Central memory CD8-positive, alpha-beta T cell (primary cell): Measurements from ENCODE around the gene HDAC4.

ENCODE experiments used
- ATAC-seq: fragments of 150-1000 bp; cut with Tn5 transposase; replicated peaks from 2 replicates; pipeline ENCODE4 v1.10.0; 2022; ENCODE audit warnings: mild to moderate bottlenecking, moderate FRiP score, moderate number of reproducible peaks; ENCODE audit not compliant: poor library complexity, severe bottlenecking; ENCODE audit errors: extremely low read depth
- DNase-seq, 2 donors: peaks; one replicate each; pipeline ENCODE4 v3.0.0; 2021; ENCODE audit warnings: low spot score in 2 of 2
- H3K27ac Mint-ChIP-seq: one replicate; pipeline ENCODE4 v1.8.0; 2022; ENCODE audit warnings: low read depth, mild to moderate bottlenecking, moderate library complexity, mixed read lengths
- H3K27me3 Mint-ChIP-seq: one replicate; pipeline ENCODE4 v1.8.0; 2022; ENCODE audit warnings: mixed read lengths
- H3K36me3 Mint-ChIP-seq: one replicate; pipeline ENCODE4 v1.8.0; 2022; ENCODE audit warnings: mild to moderate bottlenecking, moderate library complexity, mixed read lengths; ENCODE audit not compliant: insufficient read depth
- H3K4me1 Mint-ChIP-seq: one replicate; pipeline ENCODE4 v1.8.0; 2022; ENCODE audit warnings: mixed read lengths
- H3K4me3 Mint-ChIP-seq: one replicate; pipeline ENCODE4 v1.8.0; 2022; ENCODE audit warnings: mild to moderate bottlenecking, moderate library complexity, mixed read lengths
- H3K9me3 Mint-ChIP-seq: one replicate; pipeline ENCODE4 v1.8.0; 2022; ENCODE audit warnings: mixed read lengths

The HDAC4 gene

GRCh38 chr2:239053801-239054503, 346.9 kb downstream of the HDAC4 start:
- Mint-ChIP-seq H3K9me3 (no peaks in the 10 kb centered on the region), H3K27ac (no peak overlapping the region), H3K4me3 (no peak overlapping the region), H3K4me1 (no peaks in the 10 kb centered on the region), H3K36me3 (peaks cover 21% of the 10 kb centered on the region), H3K27me3 (no peaks in the 10 kb centered on the region)
- DNase-seq (no peak), ATAC-seq (no peak)

- Mint-ChIP-seq H3K4me1 (no peaks in the 10 kb centered on the region), H3K4me3 (no peak overlapping the region), H3K27ac (peak overlapping the region; percentile 22), H3K36me3 (peaks cover 21% of the 10 kb centered on the region), H3K27me3 (no peaks in the 10 kb centered on the region), H3K9me3 (no peaks in the 10 kb centered on the region)
- DNase-seq (no peak), ATAC-seq (no peak)
Observed at GRCh38 chr2:239052798-239053665, 347.8 kb downstream of the HDAC4 start.

GRCh38 chr2:239051891-239052445, 348.9 kb downstream of the HDAC4 start:
- Mint-ChIP-seq H3K4me1 (no peaks in the 10 kb centered on the region), H3K4me3 (no peak overlapping the region), H3K27ac (no peak overlapping the region), H3K36me3 (peaks cover 21% of the 10 kb centered on the region), H3K9me3 (no peaks in the 10 kb centered on the region), H3K27me3 (no peaks in the 10 kb centered on the region)
- DNase-seq: no peak
- ATAC-seq: no peak

GRCh38 chr2:239050252-239050649, 350.6 kb downstream of the HDAC4 start:
- no peaks in the 10 kb centered on the region for H3K4me1 Mint-ChIP-seq
- no peaks in the 10 kb centered on the region for H3K9me3 Mint-ChIP-seq
- DNase-seq (no peak), ATAC-seq (no peak)
- no peak overlapping the region for H3K27ac Mint-ChIP-seq
- H3K4me3 Mint-ChIP-seq: no peak overlapping the region
- no peaks in the 10 kb centered on the region for H3K27me3 Mint-ChIP-seq
- H3K36me3 Mint-ChIP-seq: peaks cover 20% of the 10 kb centered on the region

GRCh38 chr2:239049421-239050251, 351.2 kb downstream of the HDAC4 start:
- Mint-ChIP-seq H3K4me1 (no peaks in the 10 kb centered on the region), H3K27ac (no peak overlapping the region), H3K4me3 (no peak overlapping the region), H3K36me3 (peaks cover 14% of the 10 kb centered on the region), H3K27me3 (no peaks in the 10 kb centered on the region), H3K9me3 (no peaks in the 10 kb centered on the region)
- DNase-seq: no peak
- no peak for ATAC-seq

GRCh38 chr2:239048736-239049135, 352.1 kb downstream of the HDAC4 start:
- DNase-seq (no peak), ATAC-seq (no peak)
- H3K27me3 Mint-ChIP-seq: no peaks in the 10 kb centered on the region
- H3K27ac Mint-ChIP-seq: no peak overlapping the region
- H3K4me1 Mint-ChIP-seq: no peaks in the 10 kb centered on the region
- no peaks in the 10 kb centered on the region for H3K9me3 Mint-ChIP-seq
- peaks cover 10% of the 10 kb centered on the region for H3K36me3 Mint-ChIP-seq
- no peak overlapping the region for H3K4me3 Mint-ChIP-seq

GRCh38 chr2:239047861-239048260, 353.0 kb downstream of the HDAC4 start:
- Mint-ChIP-seq H3K9me3 (no peaks in the 10 kb centered on the region), H3K36me3 (peaks cover 6% of the 10 kb centered on the region), H3K4me1 (no peaks in the 10 kb centered on the region), H3K27me3 (no peaks in the 10 kb centered on the region), H3K27ac (no peak overlapping the region), H3K4me3 (no peak overlapping the region)
- ATAC-seq (no peak), DNase-seq (no peak)

GRCh38 chr2:239047420-239047819, 353.4 kb downstream of the HDAC4 start:
- H3K27ac Mint-ChIP-seq: no peak overlapping the region
- no peak for DNase-seq
- ATAC-seq: no peak
- no peak overlapping the region for H3K4me3 Mint-ChIP-seq
- H3K4me1 Mint-ChIP-seq: no peaks in the 10 kb centered on the region
- no peaks in the 10 kb centered on the region for H3K9me3 Mint-ChIP-seq
- no peaks in the 10 kb centered on the region for H3K27me3 Mint-ChIP-seq
- peaks cover 6% of the 10 kb centered on the region for H3K36me3 Mint-ChIP-seq

GRCh38 chr2:239046822-239047221, 354.0 kb downstream of the HDAC4 start:
- no peaks in the 10 kb centered on the region for H3K27me3 Mint-ChIP-seq
- no peaks in the 10 kb centered on the region for H3K9me3 Mint-ChIP-seq
- H3K27ac Mint-ChIP-seq: no peak overlapping the region
- no peak overlapping the region for H3K4me3 Mint-ChIP-seq
- no peaks in the 10 kb centered on the region for H3K4me1 Mint-ChIP-seq
- ATAC-seq: no peak
- peaks cover 3% of the 10 kb centered on the region for H3K36me3 Mint-ChIP-seq
- no peak for DNase-seq

- ATAC-seq: no peak
- no peak overlapping the region for H3K27ac Mint-ChIP-seq
- no peaks in the 10 kb centered on the region for H3K4me1 Mint-ChIP-seq
- H3K4me3 Mint-ChIP-seq: no peak overlapping the region
- no peaks in the 10 kb centered on the region for H3K9me3 Mint-ChIP-seq
- no peak for DNase-seq
- H3K27me3 Mint-ChIP-seq: peaks cover 4% of the 10 kb centered on the region
- peaks cover 2% of the 10 kb centered on the region for H3K36me3 Mint-ChIP-seq
Observed at GRCh38 chr2:239044336-239044735, 356.5 kb downstream of the HDAC4 start.

- Mint-ChIP-seq H3K27me3 (peaks cover 10% of the 10 kb centered on the region), H3K9me3 (no peaks in the 10 kb centered on the region), H3K4me1 (no peaks in the 10 kb centered on the region), H3K4me3 (no peak overlapping the region), H3K36me3 (peaks cover 3% of the 10 kb centered on the region), H3K27ac (no peak overlapping the region)
- DNase-seq (no peak), ATAC-seq (no peak)
Observed at GRCh38 chr2:239043326-239043725, 357.5 kb downstream of the HDAC4 start.

GRCh38 chr2:239042551-239043320, 358.1 kb downstream of the HDAC4 start:
- ATAC-seq (no peak), DNase-seq (no peak)
- Mint-ChIP-seq H3K36me3 (peaks cover 3% of the 10 kb centered on the region), H3K4me1 (no peaks in the 10 kb centered on the region), H3K27ac (no peak overlapping the region), H3K27me3 (peaks cover 10% of the 10 kb centered on the region), H3K9me3 (no peaks in the 10 kb centered on the region), H3K4me3 (no peak overlapping the region)
